ENCODE measurements around the gene SPP1. TPM values are rescaled to one million over a fixed set of nuclear protein-coding genes. Genes with fewer than 3 reads are reported as not detected.
A peak's percentile ranks its signal among the peaks of the same experiment; 100 is the strongest.
"Not testable (repeated sequence)": the region's sequence is repeated elsewhere in the genome, so short reads cannot be mapped to it uniquely, and the experiment has no call there.

SPP1 gene
- total RNA-seq, 1 donor from 2014 or later = 14.2 TPM

GRCh38 chr4:87986508-87986907 lies 11.0 kb downstream of the SPP1 start:
- Mint-ChIP-seq H3K27me3 (ENCODE audit: low read depth) (no peaks in the 10 kb centered on the region), H3K4me1 (peaks cover 5% of the 10 kb centered on the region), H3K9me3 (peaks cover under 1% of the 10 kb centered on the region), H3K27ac (ENCODE audit: unreplicated experiment) (no peak overlapping the region), H3K4me3 (no peak overlapping the region), H3K36me3 (ENCODE audit: low read depth) (no peaks in the 10 kb centered on the region)
- DNase-seq (ENCODE audit: low read depth, low spot score) = no peak
- no peak for TF ChIP-seq CTCF (conservative IDR thresholded peaks at IDR 0.05)

- no peak for TF ChIP-seq CTCF (conservative IDR thresholded peaks at IDR 0.05)
- H3K27me3 Mint-ChIP-seq (ENCODE audit: low read depth) = no peaks in the 10 kb centered on the region
- no peak for DNase-seq (ENCODE audit: low read depth, low spot score)
- H3K4me3 Mint-ChIP-seq = no peak overlapping the region
- no peaks in the 10 kb centered on the region for H3K36me3 Mint-ChIP-seq (ENCODE audit: low read depth)
- H3K4me1 Mint-ChIP-seq = peaks cover 5% of the 10 kb centered on the region
- H3K27ac Mint-ChIP-seq (ENCODE audit: unreplicated experiment) = peak overlapping the region; percentile 81
- no peaks in the 10 kb centered on the region for H3K9me3 Mint-ChIP-seq
Measured at GRCh38 chr4:87989765-87990164, 14.3 kb downstream of the SPP1 start.

GRCh38 chr4:87995435-87995834 lies 19.9 kb downstream of the SPP1 start:
- Mint-ChIP-seq H3K4me3 (no peak overlapping the region), H3K9me3 (peaks cover under 1% of the 10 kb centered on the region), H3K4me1 (no peaks in the 10 kb centered on the region), H3K27me3 (ENCODE audit: low read depth) (no peaks in the 10 kb centered on the region), H3K27ac (ENCODE audit: unreplicated experiment) (no peak overlapping the region), H3K36me3 (ENCODE audit: low read depth) (peaks cover 2% of the 10 kb centered on the region)
- no peak for TF ChIP-seq CTCF (conservative IDR thresholded peaks at IDR 0.05)
- DNase-seq (ENCODE audit: low read depth, low spot score) = no peak

GRCh38 chr4:87999191-87999691 lies 23.7 kb downstream of the SPP1 start:
- H3K9me3 Mint-ChIP-seq; H3K27ac Mint-ChIP-seq (ENCODE audit: unreplicated experiment); DNase-seq (ENCODE audit: low read depth, low spot score); H3K4me1 Mint-ChIP-seq; H3K27me3 Mint-ChIP-seq (ENCODE audit: low read depth); H3K36me3 Mint-ChIP-seq (ENCODE audit: low read depth); H3K4me3 Mint-ChIP-seq: not testable (repeated sequence)
- TF ChIP-seq CTCF (conservative IDR thresholded peaks at IDR 0.05) = peak; percentile 44

- peaks cover 3% of the 10 kb centered on the region for H3K9me3 Mint-ChIP-seq
- DNase-seq (ENCODE audit: low read depth, low spot score) = no peak
- H3K4me3 Mint-ChIP-seq = no peak overlapping the region
- no peak overlapping the region for H3K27ac Mint-ChIP-seq (ENCODE audit: unreplicated experiment)
- peaks cover 6% of the 10 kb centered on the region for H3K27me3 Mint-ChIP-seq (ENCODE audit: low read depth)
- H3K36me3 Mint-ChIP-seq (ENCODE audit: low read depth) = peaks cover 2% of the 10 kb centered on the region
- no peak for TF ChIP-seq CTCF (conservative IDR thresholded peaks at IDR 0.05)
- peaks cover 16% of the 10 kb centered on the region for H3K4me1 Mint-ChIP-seq
Measured at GRCh38 chr4:88001871-88002270, 26.4 kb downstream of the SPP1 start.

GRCh38 chr4:88002786-88003185 lies 27.3 kb downstream of the SPP1 start:
- Mint-ChIP-seq H3K4me1 (peaks cover 19% of the 10 kb centered on the region), H3K9me3 (peaks cover 3% of the 10 kb centered on the region), H3K4me3 (no peak overlapping the region), H3K27me3 (ENCODE audit: low read depth) (peaks cover 6% of the 10 kb centered on the region), H3K36me3 (ENCODE audit: low read depth) (peaks cover 2% of the 10 kb centered on the region), H3K27ac (ENCODE audit: unreplicated experiment) (no peak overlapping the region)
- TF ChIP-seq CTCF (conservative IDR thresholded peaks at IDR 0.05) = no peak
- DNase-seq (ENCODE audit: low read depth, low spot score) = no peak

All from neural crest cell (in vitro differentiated cells).